ENCODE measurements around the gene GALNT16.

- TF ChIP-seq CTCF (conservative IDR thresholded peaks at IDR 0.05; ENCODE audit: low read length) (no peak), EZH2phosphoT487 (IDR thresholded peaks at IDR 0.05; ENCODE audit: borderline replicate concordance, low read depth, low read length) (no peak)
Measured at GRCh38 chr14:69400154-69400553, 140.2 kb downstream of the GALNT16 start.

Measured in OCI-LY7 (cell line).